ENCODE data around the gene VN1R2.

GRCh38 chr19:53272044-53272443 is 14.0 kb downstream of the VN1R2 start:
- TF ChIP-seq EZH2 (optimal IDR thresholded peaks at IDR 0.05; ENCODE audit: low read depth, low read length): no peak
- no peak for TF ChIP-seq CTCF (IDR thresholded peaks at IDR 0.05; ENCODE audit: low read length)
- no peak for TF ChIP-seq EZH2phosphoT487 (IDR thresholded peaks at IDR 0.05; ENCODE audit: low read length)
